ENCODE measurements around the gene GJA4. TPM values are rescaled to one million over a fixed set of nuclear protein-coding genes. Genes with fewer than 3 reads are reported as not detected.
"Not testable (repeated sequence)": the region's sequence is repeated elsewhere in the genome, so short reads cannot be mapped to it uniquely, and the experiment has no call there.

GJA4 gene
- total RNA-seq, 1 experiment from 2014 or later, result not detected

DNA sequence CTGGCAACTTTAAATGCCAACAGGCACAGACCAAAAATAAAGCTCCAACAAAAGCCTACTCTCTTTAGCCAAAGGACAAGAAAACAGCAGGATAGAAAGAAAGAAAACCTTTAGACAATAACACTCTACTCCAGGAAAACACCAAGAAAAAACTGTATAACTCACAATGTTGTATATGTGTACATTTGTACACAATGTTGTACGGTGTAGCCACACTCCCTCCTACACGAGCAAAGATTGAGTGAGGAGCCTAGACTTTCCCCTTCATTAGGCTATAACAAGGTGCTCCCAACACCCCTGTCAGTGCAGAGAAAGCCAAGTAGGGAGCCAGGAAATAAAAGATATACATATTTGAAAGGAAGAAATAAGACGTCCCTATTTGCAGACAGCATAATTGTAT, 24.0 kb downstream of the GJA4 start:
- no TSS peak for BruUV-seq (replicated peaks)
- H3K4me1 ChIP-seq (ENCODE audit: control insufficient read depth in 1 of 2, insufficient read depth in 2 of 2, low read length in 2 of 2), result no peaks in the 10 kb centered on the region
- no peaks in the 10 kb centered on the region for H3K27me3 ChIP-seq (ENCODE audit: insufficient read depth, low read length)
- no peak overlapping the region for H3K4me2 ChIP-seq (ENCODE audit: low read length)
- no peaks in the 10 kb centered on the region for H3K79me2 ChIP-seq (ENCODE audit: insufficient read depth, low read length)
- H3K9me2 ChIP-seq (ENCODE audit: insufficient read depth), result no peaks in the 10 kb centered on the region
- H3K27ac ChIP-seq (ENCODE audit: low read depth, low read length), result no peak overlapping the region
- RAD21 ChIA-PET (ENCODE audit: low non-redundant PET in 1 of 2, low total read pairs in 2 of 2, uncharacterized antibody in 2 of 2, unreplicated experiment in 2 of 2), result no interaction called here
- CTCF ChIA-PET, result no interaction called here
- no peaks in the 10 kb centered on the region for H3K9me3 ChIP-seq (ENCODE audit: control insufficient read depth in 1 of 2, insufficient read depth in 1 of 2, low read depth in 1 of 2, low read length in 2 of 2)
- H3K9ac ChIP-seq (ENCODE audit: low read length), result no peak overlapping the region
- TF ChIP-seq, protein P1, sequence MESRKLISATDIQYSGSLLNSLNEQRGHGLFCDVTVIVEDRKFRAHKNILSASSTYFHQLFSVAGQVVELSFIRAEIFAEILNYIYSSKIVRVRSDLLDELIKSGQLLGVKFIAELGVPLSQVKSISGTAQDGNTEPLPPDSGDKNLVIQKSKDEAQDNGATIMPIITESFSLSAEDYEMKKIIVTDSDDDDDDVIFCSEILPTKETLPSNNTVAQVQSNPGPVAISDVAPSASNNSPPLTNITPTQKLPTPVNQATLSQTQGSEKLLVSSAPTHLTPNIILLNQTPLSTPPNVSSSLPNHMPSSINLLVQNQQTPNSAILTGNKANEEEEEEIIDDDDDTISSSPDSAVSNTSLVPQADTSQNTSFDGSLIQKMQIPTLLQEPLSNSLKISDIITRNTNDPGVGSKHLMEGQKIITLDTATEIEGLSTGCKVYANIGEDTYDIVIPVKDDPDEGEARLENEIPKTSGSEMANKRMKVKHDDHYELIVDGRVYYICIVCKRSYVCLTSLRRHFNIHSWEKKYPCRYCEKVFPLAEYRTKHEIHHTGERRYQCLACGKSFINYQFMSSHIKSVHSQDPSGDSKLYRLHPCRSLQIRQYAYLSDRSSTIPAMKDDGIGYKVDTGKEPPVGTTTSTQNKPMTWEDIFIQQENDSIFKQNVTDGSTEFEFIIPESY (IDR thresholded peaks at IDR 0.05; ENCODE audit: extremely low read depth, insufficient replicate concordance, low read length), result no peak
- no peak overlapping the region for H3K4me3 ChIP-seq (replicated peaks in 1 of 2; ENCODE audit: low read depth in 1 of 2, low read length in 2 of 2)
- no peak for ATAC-seq
- no peaks in the 10 kb centered on the region for H4K20me1 ChIP-seq (ENCODE audit: insufficient read depth)
- no peak for DNase-seq (ENCODE audit: low read depth, low spot score)
- no peak overlapping the region for H2AFZ ChIP-seq (ENCODE audit: low read depth, low read length, poor library complexity, severe bottlenecking)
- no peaks in the 10 kb centered on the region for H3K36me3 ChIP-seq (ENCODE audit: control insufficient read depth in 1 of 2, insufficient read depth in 2 of 2, low read length in 2 of 2)
- intact Hi-C loops (cut with micrococcal nuclease), result no loop called here
- POLR2A ChIA-PET, result no interaction called here

DNA sequence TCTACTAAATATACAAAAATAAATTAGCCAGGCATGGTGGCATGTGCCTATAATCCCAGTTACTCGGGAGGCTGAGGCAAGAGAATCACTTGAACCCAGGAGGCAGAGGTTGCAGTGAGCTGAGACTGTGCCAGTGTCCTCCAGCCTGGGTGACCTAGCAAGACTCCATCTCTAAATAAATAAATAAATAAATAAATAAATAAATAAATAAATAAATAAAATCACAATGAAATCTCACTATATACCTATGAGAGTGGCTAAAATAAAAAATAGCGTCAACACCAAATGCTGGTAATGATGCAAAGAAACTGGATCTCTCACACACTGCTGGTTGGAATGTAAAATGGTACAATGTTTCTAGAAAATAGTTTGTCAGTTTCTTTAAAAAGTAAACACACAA, 26.1 kb downstream of the GJA4 start:
- ATAC-seq; H3K27me3 ChIP-seq (ENCODE audit: insufficient read depth, low read length); H3K9me2 ChIP-seq (ENCODE audit: insufficient read depth); H3K27ac ChIP-seq (ENCODE audit: low read depth, low read length); H2AFZ ChIP-seq (ENCODE audit: low read depth, low read length, poor library complexity, severe bottlenecking); H3K79me2 ChIP-seq (ENCODE audit: insufficient read depth, low read length); BruUV-seq (replicated peaks); DNase-seq (ENCODE audit: low read depth, low spot score); H3K4me3 ChIP-seq (replicated peaks in 1 of 2; ENCODE audit: low read depth in 1 of 2, low read length in 2 of 2); H3K36me3 ChIP-seq (ENCODE audit: control insufficient read depth in 1 of 2, insufficient read depth in 2 of 2, low read length in 2 of 2); H4K20me1 ChIP-seq (ENCODE audit: insufficient read depth); RAD21 ChIA-PET (ENCODE audit: low non-redundant PET in 1 of 2, low total read pairs in 2 of 2, uncharacterized antibody in 2 of 2, unreplicated experiment in 2 of 2); H3K4me2 ChIP-seq (ENCODE audit: low read length); CTCF ChIA-PET; H3K9ac ChIP-seq (ENCODE audit: low read length); POLR2A ChIA-PET; H3K4me1 ChIP-seq (ENCODE audit: control insufficient read depth in 1 of 2, insufficient read depth in 2 of 2, low read length in 2 of 2); intact Hi-C loops (cut with micrococcal nuclease); H3K9me3 ChIP-seq (ENCODE audit: control insufficient read depth in 1 of 2, insufficient read depth in 1 of 2, low read depth in 1 of 2, low read length in 2 of 2): not testable (repeated sequence)
